Astrocyte (in vitro differentiated cells and primary cell): ENCODE results near the gene GYG1. TPM values are rescaled to one million over a fixed set of nuclear protein-coding genes. Genes with fewer than 3 reads are reported as not detected.

Source experiments
- DNase-seq: peaks from one replicate; pipeline ENCODE4 v3.0.0-alpha.2; 2010; ENCODE audit warnings: low read depth
- FAIRE-seq: peaks from 2 replicates; lab custom pipeline; 2011; peaks lifted over from hg19 to GRCh38; lab: Jason Lieb, UNC
- H2AFZ ChIP-seq: 2 replicates; pipeline ENCODE4 v1.6.0; 2012; ENCODE audit warnings: low read depth, low read length, inconsistent platforms
- H3K27ac ChIP-seq: 2 replicates; pipeline ENCODE4 v1.5.1; 2011; ENCODE audit warnings: low read depth, low read length, inconsistent platforms
- H3K27me3 ChIP-seq: 2 replicates; pipeline ENCODE4 v1.6.0; 2011; ENCODE audit warnings: low read length, inconsistent platforms; ENCODE audit not compliant: insufficient read depth
- H3K36me3 ChIP-seq: 2 replicates; pipeline ENCODE4 v1.5.1; 2011; ENCODE audit warnings: low read length, inconsistent platforms; ENCODE audit not compliant: insufficient read depth
- H3K4me1 ChIP-seq: 2 replicates; pipeline ENCODE4 v1.5.1; 2011; ENCODE audit warnings: low read length, inconsistent platforms; ENCODE audit not compliant: insufficient read depth
- H3K4me2 ChIP-seq: 2 replicates; pipeline ENCODE4 v1.6.0; 2012; ENCODE audit warnings: low read length, inconsistent platforms
- H3K4me3 ChIP-seq: 2 replicates; pipeline ENCODE4 v1.5.1; 2011; ENCODE audit warnings: low read depth, mild to moderate bottlenecking, low read length, inconsistent platforms; ENCODE audit not compliant: insufficient read depth
- H3K79me2 ChIP-seq: 2 replicates; pipeline ENCODE4 v1.6.0; 2012; ENCODE audit warnings: mild to moderate bottlenecking, low read length, inconsistent platforms; ENCODE audit not compliant: insufficient read depth
- H3K9ac ChIP-seq: 2 replicates; pipeline ENCODE4 v1.6.0; 2012; ENCODE audit warnings: mild to moderate bottlenecking, low read length, inconsistent platforms
- H3K9me3 ChIP-seq: 2 replicates; pipeline ENCODE4 v1.5.1; 2012; ENCODE audit warnings: low read depth, mild to moderate bottlenecking, low read length, inconsistent platforms; ENCODE audit not compliant: insufficient read depth
- H4K20me1 ChIP-seq: 2 replicates; pipeline ENCODE4 v1.6.0; 2012; ENCODE audit warnings: low read length, inconsistent platforms; ENCODE audit not compliant: insufficient read depth
- H3K27ac Mint-ChIP-seq: one replicate; pipeline ENCODE4 v1.8.0; 2021; ENCODE audit warnings: mild to moderate bottlenecking, mixed read lengths; ENCODE audit not compliant: unreplicated experiment
- H3K27me3 Mint-ChIP-seq: one replicate; pipeline ENCODE4 v1.8.0; 2021; ENCODE audit warnings: low read depth, mixed read lengths; ENCODE audit not compliant: unreplicated experiment
- H3K36me3 Mint-ChIP-seq: one replicate; pipeline ENCODE4 v1.8.0; 2021; ENCODE audit warnings: low read depth, mixed read lengths; ENCODE audit not compliant: unreplicated experiment
- H3K4me1 Mint-ChIP-seq: one replicate; pipeline ENCODE4 v1.8.0; 2021; ENCODE audit warnings: low read depth, mixed read lengths; ENCODE audit not compliant: unreplicated experiment
- H3K4me3 Mint-ChIP-seq: one replicate; pipeline ENCODE4 v1.8.0; 2021; ENCODE audit warnings: mild to moderate bottlenecking, moderate library complexity, mixed read lengths; ENCODE audit not compliant: unreplicated experiment
- H3K9me3 Mint-ChIP-seq: one replicate; pipeline ENCODE4 v1.8.0; 2021; ENCODE audit warnings: mild to moderate bottlenecking, mixed read lengths; ENCODE audit not compliant: unreplicated experiment
- EZH2 ChIP-seq: IDR thresholded peaks from 2 replicates; pipeline ENCODE4 v1.6.1; 2012; ENCODE audit warnings: mild to moderate bottlenecking, low read length, inconsistent platforms; ENCODE audit not compliant: insufficient read depth
- total RNA-seq: library from RNA; stranded (reverse); gene quantifications from 2 replicates; pipeline ENCODE4 v1.2.1, GENCODE V29; 2021
- TF ChIP-seq, protein P1 (sequence below): IDR thresholded peaks from 2 replicates; pipeline ENCODE4 v1.5.1; 2011; ENCODE audit warnings: low read depth, mild to moderate bottlenecking, inconsistent platforms, low read length, moderate library complexity; ENCODE audit not compliant: insufficient read depth

Gene GYG1
- total RNA-seq, 1 donor from 2014 or later: 41.9 TPM

DNA sequence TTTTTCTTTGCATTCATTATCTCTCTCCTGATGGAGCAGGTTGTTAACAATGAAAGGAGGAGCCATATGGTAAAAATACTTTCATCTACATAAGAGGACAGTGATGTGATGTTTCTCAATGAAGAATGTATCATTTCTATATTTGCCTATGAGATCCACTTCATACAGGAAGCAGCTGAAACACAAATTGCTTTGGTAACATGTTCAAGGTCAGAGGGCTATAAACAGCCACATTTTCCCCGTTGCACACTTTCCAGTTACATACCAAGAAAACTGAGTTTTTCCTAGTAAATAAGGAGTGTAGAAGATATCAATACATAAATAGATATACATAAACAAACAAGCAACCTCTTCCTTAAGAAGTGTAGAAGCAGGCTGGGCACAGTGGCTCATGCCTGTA, 32.6 kb upstream of the GYG1 start:
- H3K4me2 ChIP-seq: no peak overlapping the region
- H3K9me3 ChIP-seq: no peaks in the 10 kb centered on the region
- no peaks in the 10 kb centered on the region for H3K36me3 ChIP-seq
- no peaks in the 10 kb centered on the region for H3K79me2 ChIP-seq
- no peak for TF ChIP-seq EZH2
- TF ChIP-seq, protein P1, sequence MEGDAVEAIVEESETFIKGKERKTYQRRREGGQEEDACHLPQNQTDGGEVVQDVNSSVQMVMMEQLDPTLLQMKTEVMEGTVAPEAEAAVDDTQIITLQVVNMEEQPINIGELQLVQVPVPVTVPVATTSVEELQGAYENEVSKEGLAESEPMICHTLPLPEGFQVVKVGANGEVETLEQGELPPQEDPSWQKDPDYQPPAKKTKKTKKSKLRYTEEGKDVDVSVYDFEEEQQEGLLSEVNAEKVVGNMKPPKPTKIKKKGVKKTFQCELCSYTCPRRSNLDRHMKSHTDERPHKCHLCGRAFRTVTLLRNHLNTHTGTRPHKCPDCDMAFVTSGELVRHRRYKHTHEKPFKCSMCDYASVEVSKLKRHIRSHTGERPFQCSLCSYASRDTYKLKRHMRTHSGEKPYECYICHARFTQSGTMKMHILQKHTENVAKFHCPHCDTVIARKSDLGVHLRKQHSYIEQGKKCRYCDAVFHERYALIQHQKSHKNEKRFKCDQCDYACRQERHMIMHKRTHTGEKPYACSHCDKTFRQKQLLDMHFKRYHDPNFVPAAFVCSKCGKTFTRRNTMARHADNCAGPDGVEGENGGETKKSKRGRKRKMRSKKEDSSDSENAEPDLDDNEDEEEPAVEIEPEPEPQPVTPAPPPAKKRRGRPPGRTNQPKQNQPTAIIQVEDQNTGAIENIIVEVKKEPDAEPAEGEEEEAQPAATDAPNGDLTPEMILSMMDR: no peak
- H3K4me3 ChIP-seq: no peak overlapping the region
- H2AFZ ChIP-seq: no peak overlapping the region
- Mint-ChIP-seq H3K4me1 (peaks cover 5% of the 10 kb centered on the region), H3K9me3 (no peaks in the 10 kb centered on the region), H3K27ac (no peak overlapping the region), H3K36me3 (no peaks in the 10 kb centered on the region), H3K27me3 (no peaks in the 10 kb centered on the region), H3K4me3 (no peak overlapping the region)
- H3K27me3 ChIP-seq: no peaks in the 10 kb centered on the region
- DNase-seq: no peak
- peaks cover 8% of the 10 kb centered on the region for H3K4me1 ChIP-seq
- FAIRE-seq: no peak
- no peak overlapping the region for H3K9ac ChIP-seq
- H3K27ac ChIP-seq: no peak overlapping the region
- no peaks in the 10 kb centered on the region for H4K20me1 ChIP-seq

DNA sequence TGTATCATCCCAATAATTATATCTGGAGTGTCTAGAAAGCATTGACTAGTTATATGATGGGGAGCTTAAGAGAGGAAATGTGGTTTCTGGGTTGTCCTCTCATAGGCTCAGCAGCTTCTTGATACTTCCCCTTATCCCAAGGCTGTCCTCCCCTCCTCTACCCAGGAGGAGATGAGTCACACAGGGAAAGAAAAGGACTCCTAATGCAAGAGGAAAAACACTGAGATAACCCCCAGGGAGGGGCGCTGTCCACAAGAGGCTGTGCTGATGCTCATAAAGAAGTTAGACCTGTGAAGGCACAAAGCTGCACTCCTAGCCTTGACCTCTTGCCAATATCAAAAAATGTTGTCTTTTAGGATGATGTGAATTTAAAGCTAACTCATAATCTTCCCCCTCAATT, 28.8 kb upstream of the GYG1 start:
- Histone ChIP-seq H2AFZ (no peak overlapping the region), H3K9ac (no peak overlapping the region)

DNA sequence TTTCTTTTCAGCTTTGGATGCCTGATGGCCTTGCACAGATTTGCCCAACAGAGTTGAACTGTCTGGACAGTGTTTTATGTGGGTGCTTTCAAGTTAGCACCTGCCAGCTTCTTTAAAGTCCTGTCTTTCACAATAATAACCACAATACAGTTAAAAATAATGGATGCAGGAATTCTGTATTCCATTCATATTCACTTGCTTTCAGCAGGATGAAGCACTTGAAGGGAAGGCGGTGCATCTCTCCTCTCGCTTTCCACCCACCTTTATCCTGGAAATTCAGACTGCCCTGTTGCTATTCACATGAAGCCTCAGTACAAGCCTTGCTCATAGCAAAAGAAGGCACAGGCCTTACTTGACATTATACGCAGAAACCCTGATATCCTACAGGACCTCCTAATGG, 26.5 kb upstream of the GYG1 start:
- FAIRE-seq (no peak), DNase-seq (no peak)
- Histone ChIP-seq H3K27ac (no peak overlapping the region), H3K4me3 (no peak overlapping the region), H3K9ac (no peak overlapping the region), H3K79me2 (no peaks in the 10 kb centered on the region), H3K36me3 (no peaks in the 10 kb centered on the region), H3K9me3 (no peaks in the 10 kb centered on the region), H4K20me1 (no peaks in the 10 kb centered on the region), H3K4me2 (no peak overlapping the region), H3K27me3 (no peaks in the 10 kb centered on the region), H2AFZ (no peak overlapping the region), H3K4me1 (no peaks in the 10 kb centered on the region)
- H3K27me3 Mint-ChIP-seq: peaks cover 3% of the 10 kb centered on the region
- TF ChIP-seq, protein P1: no peak
- no peak for TF ChIP-seq EZH2
- H3K4me1 Mint-ChIP-seq: no peaks in the 10 kb centered on the region
- no peaks in the 10 kb centered on the region for H3K36me3 Mint-ChIP-seq
- H3K9me3 Mint-ChIP-seq: no peaks in the 10 kb centered on the region
- no peak overlapping the region for H3K27ac Mint-ChIP-seq
- no peak overlapping the region for H3K4me3 Mint-ChIP-seq

More for the DNA sequence above, 28.8 kb upstream of the GYG1 start:
- Histone ChIP-seq H3K4me1 (no peaks in the 10 kb centered on the region), H3K27ac (no peak overlapping the region), H3K9me3 (no peaks in the 10 kb centered on the region), H3K4me2 (no peak overlapping the region), H3K36me3 (no peaks in the 10 kb centered on the region), H3K4me3 (no peak overlapping the region), H3K79me2 (no peaks in the 10 kb centered on the region), H4K20me1 (no peaks in the 10 kb centered on the region), H3K27me3 (no peaks in the 10 kb centered on the region)
- DNase-seq (peak; percentile 74), FAIRE-seq (peak; percentile 91)
- no peak for TF ChIP-seq EZH2
- TF ChIP-seq, protein P1: peak; percentile 45
- Mint-ChIP-seq H3K27ac (no peak overlapping the region), H3K36me3 (no peaks in the 10 kb centered on the region), H3K4me3 (no peak overlapping the region), H3K4me1 (no peaks in the 10 kb centered on the region), H3K27me3 (peaks cover 3% of the 10 kb centered on the region), H3K9me3 (no peaks in the 10 kb centered on the region)
